Measurements from ENCODE around the gene PITX3. TPM values are rescaled to one million over a fixed set of nuclear protein-coding genes. Genes with fewer than 3 reads are reported as not detected.

PITX3 gene
- total and polyA plus RNA-seq, 10 of the 15 experiments (the other 5 are each of a cell fraction or from before 2014, with no cell fraction given), result not detected

GRCh38 chr10:102222797-102223196 lies 18.5 kb downstream of the PITX3 start (continued):
- TF ChIP-seq E4F1 (IDR thresholded peaks at IDR 0.05; ENCODE audit: borderline replicate concordance, partially characterized antibody) (no peak), CEBPB (IDR thresholded peaks at IDR 0.05; ENCODE audit: borderline replicate concordance in 1 of 2, low read depth in 2 of 2, low read length in 2 of 2) (no peak), MEF2A (IDR thresholded peaks at IDR 0.05; ENCODE audit: insufficient read depth, low read depth, low read length) (no peak), SUZ12 (IDR thresholded peaks at IDR 0.05; ENCODE audit: unreplicated experiment) (no peak), CREM (IDR thresholded peaks at IDR 0.05; ENCODE audit: low read depth) (no peak)

- ChIA-PET SMC1A (ENCODE audit: uncharacterized antibody, unreplicated experiment) (interaction anchor here (0.6 to 3.2 kb wide), 3 partner anchors 9 to 1329 kb away, joined by 3 to 19 read pairs (median 10); no protein-coding TSS in a partner anchor), CTCF (interaction anchor here (0.5 to 4.9 kb wide), 8 partner anchors 10 to 259 kb away, joined by 3 to 51 read pairs (median 5); no protein-coding TSS in a partner anchor), RAD21 (ENCODE audit: unreplicated experiment) (interaction anchor here (1.1 to 4.2 kb wide), 4 partner anchors 9 to 178 kb away, joined by 3 to 25 read pairs (median 6); no protein-coding TSS in a partner anchor), POLR2A (interaction anchor here (0.5 to 1.5 kb wide), 4 partner anchors 9 to 565 kb away, joined by 3 to 6 read pairs (median 6); no protein-coding TSS in a partner anchor)
- H3K27me3 ChIP-seq (replicated peaks in 1 of 2; ENCODE audit: control insufficient read depth in 2 of 2, insufficient read depth in 2 of 2, low read length in 1 of 2), result no peaks in the 10 kb centered on the region
- intact Hi-C loops (cut with micrococcal nuclease; ENCODE audit: unreplicated experiment), result no loop called here
- in situ Hi-C loops (cut with MboI), result no loop called here
- DNase-seq (ENCODE audit: low read depth, low spot score) (no peak), ATAC-seq (no peak), FAIRE-seq (no peak)
- H3K36me3 ChIP-seq (ENCODE audit: control insufficient read depth in 2 of 2, insufficient read depth in 2 of 2, low read length in 1 of 2), result no peaks in the 10 kb centered on the region
- no peaks in the 10 kb centered on the region for H4K20me1 ChIP-seq (ENCODE audit: control insufficient read depth, insufficient read depth)
- no TSS peak for BruUV-seq (replicated peaks)
- H3K27ac ChIP-seq (ENCODE audit: control insufficient read depth, insufficient read depth), result no peak overlapping the region
- H3K4me2 ChIP-seq (ENCODE audit: control insufficient read depth, insufficient read depth), result no peak overlapping the region
- H3K79me2 ChIP-seq (ENCODE audit: control insufficient read depth, insufficient read depth, low read length), result no peaks in the 10 kb centered on the region
- H3K4me3 ChIP-seq, result no peak overlapping the region
- no peaks in the 10 kb centered on the region for H3K4me1 ChIP-seq (ENCODE audit: control insufficient read depth, insufficient read depth, low read length)
- H3K9ac ChIP-seq (ENCODE audit: control insufficient read depth, insufficient read depth, low read length), result no peak overlapping the region
- no peaks in the 10 kb centered on the region for H3K9me3 ChIP-seq (replicated peaks; ENCODE audit: control insufficient read depth, insufficient read depth, low read length)
- no peak overlapping the region for H2AFZ ChIP-seq (ENCODE audit: control insufficient read depth, low read depth, low read length)
- TF ChIP-seq FOXK2 (IDR thresholded peaks at IDR 0.05), result no peak
- TF ChIP-seq SIX5 (IDR thresholded peaks at IDR 0.05; ENCODE audit: low read depth, low read length, severe bottlenecking), result no peak
- no peak for TF ChIP-seq USF2 (IDR thresholded peaks at IDR 0.05; ENCODE audit: borderline replicate concordance, low read depth, low read length)
- no peak for TF ChIP-seq CBX5 (IDR thresholded peaks at IDR 0.05; ENCODE audit: low read depth)
- TF ChIP-seq CBFB (IDR thresholded peaks at IDR 0.05; ENCODE audit: low read depth), result no peak
- TF ChIP-seq RFX5 (IDR thresholded peaks at IDR 0.05; ENCODE audit: low read depth, low read length), result no peak
- TF ChIP-seq POLR2AphosphoS2 (IDR thresholded peaks at IDR 0.05; ENCODE audit: low read depth, low read length), result no peak
- TF ChIP-seq BCLAF1 (IDR thresholded peaks at IDR 0.05), result no peak
- TF ChIP-seq HSF1 (IDR thresholded peaks at IDR 0.05; ENCODE audit: low read depth, low read length), result no peak
- no peak for TF ChIP-seq ESRRA (IDR thresholded peaks at IDR 0.05; ENCODE audit: low read length)
- TF ChIP-seq PAX5 (IDR thresholded peaks at IDR 0.05; ENCODE audit: borderline replicate concordance, low read depth, low read length), result no peak
Observed at GRCh38 chr10:102220612-102221011, 20.7 kb downstream of the PITX3 start.

Measured in GM12878 (cell line).